DND-41 (cell line): ENCODE results near the gene TNIK.

Experiments used
- ATAC-seq: fragments of 200-7000 bp; cut with Tn5 transposase; 3 replicates; pipeline ENCODE4 v1.9.1; 2021; ENCODE audit warnings: low read depth; ENCODE audit not compliant: insufficient read depth
- DNase-seq: peaks from one replicate; pipeline ENCODE4 v3.0.0-alpha.2; 2020
- H2AFZ ChIP-seq: 2 replicates; pipeline ENCODE4 v1.6.0; 2012; ENCODE audit warnings: low read depth, low read length
- H3K27ac ChIP-seq: 2 replicates; pipeline ENCODE4 v1.5.1; 2012; ENCODE audit warnings: low read length, inconsistent platforms
- H3K27me3 ChIP-seq: fragments of 200-600 bp; sonication (generic); 2 replicates; pipeline ENCODE4 v1.6.0; 2012; ENCODE audit warnings: low read length, mild to moderate bottlenecking, inconsistent platforms; ENCODE audit not compliant: insufficient read depth, poor library complexity
- H3K36me3 ChIP-seq: 2 replicates; pipeline ENCODE4 v1.5.1; 2012; ENCODE audit warnings: low read length, inconsistent platforms; ENCODE audit not compliant: insufficient read depth
- H3K4me1 ChIP-seq: 2 replicates; pipeline ENCODE4 v1.5.1; 2012; ENCODE audit warnings: mild to moderate bottlenecking, low read length; ENCODE audit not compliant: insufficient read depth
- H3K4me2 ChIP-seq: 2 replicates; pipeline ENCODE4 v1.6.0; 2012; ENCODE audit warnings: mild to moderate bottlenecking, moderate library complexity, low read length, inconsistent platforms; ENCODE audit not compliant: insufficient read depth
- H3K4me3 ChIP-seq, 2 experiments: fragments of 200-600 bp in 1 of 2; shearing (Covaris generic) in 1 of 2; 2 replicates each; pipeline ENCODE4 v1.5.1; 2012 to 2016; ENCODE audit warnings: inconsistent platforms in 2 of 2, low read length in 2 of 2, mild to moderate bottlenecking in 2 of 2, low read depth in 1 of 2, moderate library complexity in 1 of 2
- H3K79me2 ChIP-seq: 2 replicates; pipeline ENCODE4 v1.6.0; 2012; ENCODE audit warnings: low read length, inconsistent platforms; ENCODE audit not compliant: insufficient read depth
- H3K9ac ChIP-seq: 2 replicates; pipeline ENCODE4 v1.6.0; 2012; ENCODE audit warnings: low read depth, mild to moderate bottlenecking, inconsistent platforms, low read length, moderate library complexity
- H3K9me3 ChIP-seq: 2 replicates; pipeline ENCODE4 v1.5.1; 2012; ENCODE audit warnings: low read length, moderate library complexity, mild to moderate bottlenecking, inconsistent platforms; ENCODE audit not compliant: insufficient read depth, severe bottlenecking
- H4K20me1 ChIP-seq: 2 replicates; pipeline ENCODE4 v1.6.0; 2012; ENCODE audit warnings: low read length; ENCODE audit not compliant: insufficient read depth
- EZH2 ChIP-seq: IDR thresholded peaks from 3 replicates; pipeline ENCODE4 v1.6.1; 2012; ENCODE audit warnings: borderline replicate concordance, low read depth, mild to moderate bottlenecking, moderate library complexity, low read length, inconsistent platforms; ENCODE audit not compliant: severe bottlenecking
- TF ChIP-seq, protein P1 (sequence below): IDR thresholded peaks from 2 replicates; pipeline ENCODE4 v1.5.1; 2012; ENCODE audit warnings: borderline replicate concordance, low read length, moderate library complexity, mild to moderate bottlenecking; ENCODE audit not compliant: poor library complexity, severe bottlenecking; ENCODE audit errors: extremely low read depth

The TNIK gene

DNA sequence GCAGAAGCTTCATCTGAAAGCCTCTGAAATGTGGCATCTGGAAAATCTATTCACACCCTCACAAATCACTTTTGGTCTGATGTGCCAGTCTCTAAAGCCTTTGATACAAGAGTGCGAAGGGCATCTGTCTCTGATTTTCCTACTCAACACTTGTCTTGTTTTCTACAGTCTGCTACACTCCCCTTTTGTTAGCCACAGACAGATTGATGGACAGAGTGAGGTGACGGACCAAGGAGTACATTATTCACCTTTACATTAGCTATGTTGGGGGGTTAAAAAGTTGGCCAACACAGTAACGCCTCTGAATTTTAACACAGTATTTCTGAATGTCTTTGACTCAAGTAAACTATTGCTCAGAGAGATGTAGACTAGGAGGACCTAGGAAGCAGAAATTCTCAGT lies 63.1 kb downstream of the TNIK start:
- no peak for DNase-seq
- TF ChIP-seq, protein P1, sequence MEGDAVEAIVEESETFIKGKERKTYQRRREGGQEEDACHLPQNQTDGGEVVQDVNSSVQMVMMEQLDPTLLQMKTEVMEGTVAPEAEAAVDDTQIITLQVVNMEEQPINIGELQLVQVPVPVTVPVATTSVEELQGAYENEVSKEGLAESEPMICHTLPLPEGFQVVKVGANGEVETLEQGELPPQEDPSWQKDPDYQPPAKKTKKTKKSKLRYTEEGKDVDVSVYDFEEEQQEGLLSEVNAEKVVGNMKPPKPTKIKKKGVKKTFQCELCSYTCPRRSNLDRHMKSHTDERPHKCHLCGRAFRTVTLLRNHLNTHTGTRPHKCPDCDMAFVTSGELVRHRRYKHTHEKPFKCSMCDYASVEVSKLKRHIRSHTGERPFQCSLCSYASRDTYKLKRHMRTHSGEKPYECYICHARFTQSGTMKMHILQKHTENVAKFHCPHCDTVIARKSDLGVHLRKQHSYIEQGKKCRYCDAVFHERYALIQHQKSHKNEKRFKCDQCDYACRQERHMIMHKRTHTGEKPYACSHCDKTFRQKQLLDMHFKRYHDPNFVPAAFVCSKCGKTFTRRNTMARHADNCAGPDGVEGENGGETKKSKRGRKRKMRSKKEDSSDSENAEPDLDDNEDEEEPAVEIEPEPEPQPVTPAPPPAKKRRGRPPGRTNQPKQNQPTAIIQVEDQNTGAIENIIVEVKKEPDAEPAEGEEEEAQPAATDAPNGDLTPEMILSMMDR: no peak
- TF ChIP-seq EZH2: no peak
- no peak overlapping the region for H3K4me3 ChIP-seq
- no peak overlapping the region for H2AFZ ChIP-seq
- no peaks in the 10 kb centered on the region for H3K79me2 ChIP-seq
- H3K4me2 ChIP-seq: no peak overlapping the region
- H3K36me3 ChIP-seq: no peaks in the 10 kb centered on the region
- ATAC-seq: no peak
- no peaks in the 10 kb centered on the region for H3K27me3 ChIP-seq
- H3K27ac ChIP-seq: no peak overlapping the region
- H3K4me1 ChIP-seq: no peaks in the 10 kb centered on the region
- H4K20me1 ChIP-seq: no peaks in the 10 kb centered on the region
- H3K9me3 ChIP-seq: no peaks in the 10 kb centered on the region
- no peak overlapping the region for H3K9ac ChIP-seq

DNA sequence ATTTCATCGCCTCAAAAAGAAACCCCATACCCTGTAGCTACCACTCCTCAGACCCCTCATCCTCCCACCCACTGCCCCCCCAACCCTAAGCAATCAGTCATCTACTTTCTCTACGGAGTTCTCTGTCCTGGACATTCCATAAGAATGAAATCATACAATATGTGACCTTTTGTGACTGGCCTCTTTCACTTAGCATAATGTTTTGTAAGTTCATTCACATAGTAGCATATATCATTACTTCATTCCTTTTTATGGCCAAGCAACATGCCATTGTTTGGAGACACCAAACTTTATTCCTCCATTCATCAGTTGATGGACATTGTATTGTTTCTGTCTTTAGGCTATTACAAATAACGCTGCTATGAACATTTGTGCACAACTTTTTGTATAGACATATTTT lies 64.2 kb downstream of the TNIK start:
- H3K36me3 ChIP-seq: no peaks in the 10 kb centered on the region
- TF ChIP-seq EZH2: no peak
- TF ChIP-seq, protein P1: no peak
- no peaks in the 10 kb centered on the region for H3K4me1 ChIP-seq
- H3K79me2 ChIP-seq: no peaks in the 10 kb centered on the region
- ATAC-seq (no peak), DNase-seq (no peak)
- no peaks in the 10 kb centered on the region for H3K9me3 ChIP-seq
- no peak overlapping the region for H3K27ac ChIP-seq
- no peak overlapping the region for H3K4me3 ChIP-seq
- no peak overlapping the region for H2AFZ ChIP-seq
- H3K27me3 ChIP-seq: no peaks in the 10 kb centered on the region
- H3K9ac ChIP-seq: no peak overlapping the region
- no peaks in the 10 kb centered on the region for H4K20me1 ChIP-seq
- H3K4me2 ChIP-seq: no peak overlapping the region

DNA sequence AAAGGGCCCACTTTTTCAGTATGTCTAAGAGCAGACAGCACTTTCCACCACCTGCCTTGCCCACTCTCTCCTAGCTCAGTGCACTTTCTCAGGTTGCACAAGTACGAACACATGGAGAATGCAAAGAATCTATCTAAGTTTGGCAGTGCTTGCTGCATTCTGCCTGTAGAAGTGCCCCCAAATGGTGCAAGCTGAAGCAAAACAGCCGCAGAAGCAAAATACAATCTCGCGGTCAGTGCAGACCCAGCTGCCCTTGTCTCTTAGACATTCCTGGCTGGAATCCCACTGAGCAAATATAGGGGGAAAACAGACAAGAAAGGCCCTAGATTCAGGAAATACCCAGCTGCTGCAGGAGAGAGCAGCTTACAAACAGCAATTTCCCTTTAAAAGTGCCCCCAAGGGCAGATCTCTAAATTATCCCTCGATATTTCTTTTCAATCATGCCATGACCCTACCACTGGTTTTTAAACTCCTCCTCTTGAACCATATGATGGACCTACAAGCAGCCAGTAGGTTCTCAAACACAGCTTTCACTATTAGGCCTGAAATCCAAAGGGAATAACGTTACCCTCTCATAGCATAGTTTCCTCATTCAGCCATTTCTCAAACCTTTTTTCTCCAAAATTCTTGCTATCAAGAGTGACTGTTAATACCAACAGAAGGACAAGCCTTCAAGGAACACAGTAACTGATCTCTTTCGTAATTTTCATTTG lies 67.0 kb downstream of the TNIK start:
- Histone ChIP-seq H3K27ac (no peak overlapping the region), H3K9me3 (no peaks in the 10 kb centered on the region), H2AFZ (no peak overlapping the region), H3K9ac (no peak overlapping the region), H4K20me1 (no peaks in the 10 kb centered on the region), H3K4me1 (no peaks in the 10 kb centered on the region), H3K36me3 (no peaks in the 10 kb centered on the region), H3K27me3 (no peaks in the 10 kb centered on the region), H3K4me3 (no peak overlapping the region), H3K4me2 (no peak overlapping the region), H3K79me2 (no peaks in the 10 kb centered on the region)
- TF ChIP-seq, protein P1: no peak
- no peak for TF ChIP-seq EZH2
- ATAC-seq (no peak), DNase-seq (no peak)
